Activated CD4-positive, alpha-beta T cell treated with anti-CD3 and anti-CD28 coated beads for 36 hours (primary cell): ENCODE data around the gene OTUB2. TPM values are rescaled to one million over a fixed set of nuclear protein-coding genes. Genes with fewer than 3 reads are reported as not detected.

ENCODE experiments used
- ATAC-seq: fragments of 200-7000 bp; cut with Tn5 transposase; one replicate; pipeline ENCODE4 v1.10.0; 2021; ENCODE audit warnings: mild to moderate bottlenecking, moderate library complexity
- CTCF ChIA-PET: fragments of 350-600 bp; sonication (Branson Sonifier 250); formaldehyde crosslinking; loops from one replicate; lab custom pipeline; 2021; ENCODE audit warnings: antibody characterized with exemption; lab: Charles Lee
- POLR2A ChIA-PET: fragments of 350-600 bp; sonication (Branson Sonifier 250); formaldehyde crosslinking; loops from one replicate; lab custom pipeline; 2021; ENCODE audit warnings: antibody characterized with exemption, inconsistent platforms; lab: Charles Lee
- DNase-seq: peaks from one replicate; pipeline ENCODE4 v3.0.0-alpha.2; 2020
- H3K27ac Mint-ChIP-seq: one replicate; pipeline ENCODE4 v1.8.0; 2021; ENCODE audit warnings: mixed read lengths
- H3K27me3 Mint-ChIP-seq: one replicate; pipeline ENCODE4 v1.8.0; 2021; ENCODE audit warnings: mixed read lengths
- H3K36me3 Mint-ChIP-seq: one replicate; pipeline ENCODE4 v1.8.0; 2021; ENCODE audit warnings: low read depth, mixed read lengths
- H3K4me1 Mint-ChIP-seq: one replicate; pipeline ENCODE4 v1.8.0; 2021; ENCODE audit warnings: mixed read lengths
- H3K4me3 Mint-ChIP-seq: one replicate; pipeline ENCODE4 v1.8.0; 2021; ENCODE audit warnings: mild to moderate bottlenecking, moderate library complexity, mixed read lengths
- H3K9me3 Mint-ChIP-seq: one replicate; pipeline ENCODE4 v1.8.0; 2021; ENCODE audit warnings: low read depth, mixed read lengths
- intact Hi-C, 2 experiments: fragments of 100-400 bp; cut with DNase I in 1 of 2; cut with micrococcal nuclease in 1 of 2; formaldehyde crosslinking; loops; one replicate each; pipeline versions ENCODE4 v1.14.2 to v1.15.1; 2022 to 2024; cut with DNase I, micrococcal nuclease
- total RNA-seq, 2 experiments: library from RNA; stranded (reverse); gene quantifications; one replicate each; pipeline ENCODE4 v1.2.3, GENCODE V29; 2021

Gene OTUB2
- total RNA-seq, 2 experiments from 2014 or later: 0.75 to 0.93 TPM

DNA sequence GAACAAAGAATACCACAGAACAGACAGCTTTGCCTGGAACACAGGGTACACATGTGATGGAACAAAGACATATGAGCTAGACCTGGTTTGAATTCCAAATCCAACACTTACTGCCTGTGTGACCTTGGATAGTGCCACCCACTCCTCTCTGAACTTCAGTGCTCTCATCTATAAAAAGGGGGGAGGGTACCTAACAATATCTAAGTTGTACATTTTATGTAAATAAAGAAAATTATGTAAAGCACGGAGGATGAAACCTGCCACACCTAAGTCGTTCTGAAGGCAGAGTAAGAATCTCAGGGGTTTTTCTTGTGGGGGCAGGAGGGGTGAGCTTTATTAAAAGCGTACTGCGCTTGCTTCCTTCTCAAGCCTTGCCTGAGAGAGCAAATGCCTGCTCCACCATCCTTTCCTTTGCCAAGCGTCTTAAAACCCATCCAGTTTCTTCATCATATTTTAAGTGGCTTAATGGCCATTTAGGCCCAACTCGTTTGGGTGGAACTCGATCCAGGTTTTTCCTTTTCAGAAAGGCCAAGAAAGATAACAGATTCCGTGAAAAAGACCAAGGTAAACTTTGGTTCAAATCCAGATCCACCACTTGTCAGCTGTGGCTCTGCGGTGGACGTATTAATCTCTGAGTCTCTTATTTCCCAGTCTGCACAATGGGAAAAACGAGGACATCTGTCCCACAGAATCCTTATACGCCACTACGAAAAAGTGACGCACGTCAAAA lies 53.9 kb downstream of the OTUB2 start:
- no peaks in the 10 kb centered on the region for H3K27me3 Mint-ChIP-seq
- H3K4me1 Mint-ChIP-seq: peaks cover 54% of the 10 kb centered on the region
- H3K4me3 Mint-ChIP-seq: peak overlapping the region; percentile 99
- H3K9me3 Mint-ChIP-seq: peaks cover 5% of the 10 kb centered on the region
- DNase-seq (peak; percentile 23), ATAC-seq (no peak)
- intact Hi-C loops: loop anchor here (2.0 to 10.0 kb wide), 6 partner anchors 95 to 1452 kb away; partner anchors contain the start of genes PPP4R4 (in 2 of the 2), BTBD7 (in 1 of the 2) and DICER1 (in 1 of the 2)
- peaks cover 55% of the 10 kb centered on the region for H3K36me3 Mint-ChIP-seq
- CTCF ChIA-PET: interaction anchor here (0.7 to 4.6 kb wide), 5 partner anchors 11 to 57 kb away, joined by 3 to 24 read pairs (median 10); no protein-coding TSS in a partner anchor
- POLR2A ChIA-PET: interaction anchor here (1.3 kb wide), 1 partner anchor 141 kb away, joined by 3 read pairs; no protein-coding TSS in a partner anchor
- peak overlapping the region; percentile 100 for H3K27ac Mint-ChIP-seq

DNA sequence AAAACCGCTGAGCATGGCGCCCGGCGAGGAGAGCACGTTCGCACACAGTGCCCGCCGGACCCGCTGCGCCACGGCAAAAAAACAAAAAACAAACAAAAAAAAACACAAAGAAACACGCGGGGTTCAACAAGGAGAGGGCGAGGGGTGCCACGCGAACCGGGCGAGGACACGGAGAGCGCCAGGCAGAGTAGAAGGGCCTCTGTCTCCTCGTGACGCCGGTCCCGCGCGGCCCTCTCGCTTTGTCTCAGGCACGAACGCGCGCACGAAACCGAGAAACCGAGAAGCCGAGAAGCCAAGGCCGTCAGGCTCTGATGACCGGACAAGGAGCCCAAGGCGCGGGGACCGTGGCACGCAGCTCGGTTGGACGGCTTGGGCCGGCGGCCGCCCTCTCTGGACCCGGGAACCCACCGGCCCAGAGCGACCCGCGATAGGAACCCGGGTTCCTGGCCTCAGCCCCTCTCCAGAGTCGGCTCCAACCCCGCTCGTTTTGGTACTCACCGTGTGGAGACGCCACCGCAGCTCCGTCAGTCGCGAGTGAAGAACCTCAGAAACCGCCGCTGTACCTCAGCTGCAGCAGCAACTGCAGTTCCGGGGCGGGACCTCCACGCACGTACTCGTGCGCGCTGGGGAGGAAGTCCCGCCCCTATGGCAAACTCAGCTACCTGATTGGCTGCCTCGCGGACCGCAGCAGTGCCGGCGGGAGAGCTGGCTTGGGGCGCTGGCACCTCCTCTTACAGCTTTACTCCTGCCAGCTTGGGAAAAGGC lies 54.7 kb downstream of the OTUB2 start, which contains the start of the genes DDX24 and IFI27L1:
TSS of gene DDX24 (minus strand) at position 582 of the 765 bp plus-strand sequence. CDS start 1,460 bp downstream, outside the sequence.
TSS of gene IFI27L1 (plus strand) at position 690 of the 765 bp plus-strand sequence. CDS start 15,628 bp downstream, outside the sequence.
- peak within 1 kb of the TSS; percentile 99 for H3K4me3 Mint-ChIP-seq
- no peaks in the 10 kb centered on the region for H3K27me3 Mint-ChIP-seq
- H3K9me3 Mint-ChIP-seq: no peaks in the 10 kb centered on the region

DNA sequence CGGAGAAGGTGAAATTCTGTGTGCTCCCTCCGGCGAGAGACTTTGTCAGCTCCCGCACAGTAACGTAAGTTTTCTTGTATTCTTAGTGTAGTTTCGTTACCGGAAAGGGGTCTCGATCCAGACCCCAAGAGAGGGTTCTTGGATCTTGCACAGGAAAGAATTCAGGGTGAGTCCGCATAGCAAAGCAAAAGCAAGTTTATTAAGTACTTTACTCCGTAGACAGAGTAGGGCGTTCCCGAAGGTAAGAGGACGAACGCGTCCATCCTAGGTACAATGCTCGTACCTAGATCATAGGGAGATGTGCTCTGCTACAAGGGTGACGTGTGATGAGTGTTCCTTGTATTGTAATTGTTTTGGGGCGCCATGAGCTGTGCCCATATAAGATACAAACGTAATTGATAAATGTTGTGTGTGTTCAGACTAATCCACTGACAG lies 55.3 kb downstream of the OTUB2 start:
- peak overlapping the region; percentile 99 for H3K4me3 Mint-ChIP-seq
- POLR2A ChIA-PET: interaction anchor here (0.6 to 1.6 kb wide), 7 partner anchors 28 to 1456 kb away, joined by 3 to 6 read pairs (median 3); partner anchors contain the start of gene IFI27L2
- ATAC-seq: peak; percentile 49
- peak overlapping the region; percentile 92 for H3K27ac Mint-ChIP-seq
- H3K27me3 Mint-ChIP-seq: no peaks in the 10 kb centered on the region
- CTCF ChIA-PET: interaction anchor here (0.6 to 4.6 kb wide), 12 partner anchors 9 to 142 kb away, joined by 3 to 24 read pairs (median 4); partner anchors contain the start of gene OTUB2
- intact Hi-C loops: loop anchor here (1.0 to 5.0 kb wide), 9 partner anchors 48 to 1451 kb away; partner anchors contain the start of genes IFI27L2 (in 2 of the 2), OTUB2 (in 2 of the 2), PPP4R4 (in 2 of the 2) and BTBD7 (in 1 of the 2)
- no peaks in the 10 kb centered on the region for H3K9me3 Mint-ChIP-seq
- DNase-seq: peak; percentile 24
- H3K4me1 Mint-ChIP-seq: peaks cover 43% of the 10 kb centered on the region
- H3K36me3 Mint-ChIP-seq: peaks cover 42% of the 10 kb centered on the region

More for the DNA sequence above, 54.7 kb downstream of the OTUB2 start, which contains the start of the genes DDX24 and IFI27L1:
- ATAC-seq: peak; percentile 97
- intact Hi-C loops: loop anchor here (1.0 to 5.0 kb wide), 9 partner anchors 48 to 1451 kb away; partner anchors contain the start of genes IFI27L2 (in 2 of the 2), OTUB2 (in 2 of the 2), PPP4R4 (in 2 of the 2) and BTBD7 (in 1 of the 2)
- peak; percentile 98 for DNase-seq
- POLR2A ChIA-PET: interaction anchor here (0.6 to 1.6 kb wide), 9 partner anchors 11 to 1456 kb away, joined by 3 to 6 read pairs (median 3); partner anchors contain the start of gene IFI27L2
- CTCF ChIA-PET: interaction anchor here (0.6 to 4.6 kb wide), 11 partner anchors 9 to 142 kb away, joined by 3 to 24 read pairs (median 5); no protein-coding TSS in a partner anchor
- Mint-ChIP-seq H3K36me3 (peaks cover 48% of the 10 kb centered on the region), H3K27ac (peak within 1 kb of the TSS; percentile 100), H3K4me1 (peaks cover 47% of the 10 kb centered on the region)

- Mint-ChIP-seq H3K27ac (no peak overlapping the region), H3K9me3 (no peaks in the 10 kb centered on the region), H3K4me3 (no peak overlapping the region), H3K27me3 (no peaks in the 10 kb centered on the region), H3K36me3 (peaks cover 5% of the 10 kb centered on the region), H3K4me1 (peaks cover 4% of the 10 kb centered on the region)
- ChIA-PET POLR2A (no interaction called here), CTCF (no interaction called here)
- ATAC-seq: no peak
- DNase-seq: no peak
- intact Hi-C loops: no loop called here
Measured at GRCh38 chr14:94087891-94088290, 61.8 kb downstream of the OTUB2 start.

DNA sequence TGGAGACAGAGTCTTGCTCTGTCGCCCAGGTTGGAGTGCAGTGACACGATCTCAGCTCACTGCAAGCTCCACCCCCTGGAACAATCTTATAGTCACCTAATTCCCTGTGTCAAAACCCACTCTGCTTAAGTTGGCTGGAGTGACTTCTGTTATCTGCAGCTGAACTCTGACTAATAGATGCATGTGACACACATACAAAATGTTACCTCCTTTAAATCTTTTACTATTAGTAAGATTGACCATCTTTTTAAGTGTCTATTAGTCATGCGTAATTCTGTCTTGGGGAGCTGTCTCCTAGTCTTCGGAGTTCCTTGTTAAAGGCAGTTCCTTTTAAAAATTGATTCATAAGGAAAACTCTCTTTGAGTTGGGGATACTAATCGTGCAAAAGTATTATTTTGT lies 62.4 kb downstream of the OTUB2 start:
- DNase-seq: no peak
- Mint-ChIP-seq H3K27ac (no peak overlapping the region), H3K4me1 (no peaks in the 10 kb centered on the region), H3K27me3 (no peaks in the 10 kb centered on the region), H3K9me3 (no peaks in the 10 kb centered on the region), H3K36me3 (no peaks in the 10 kb centered on the region), H3K4me3 (no peak overlapping the region)
- ATAC-seq: no peak
- CTCF ChIA-PET: no interaction called here
- POLR2A ChIA-PET: no interaction called here
- intact Hi-C loops: no loop called here

- ATAC-seq (no peak), DNase-seq (no peak)
- no peaks in the 10 kb centered on the region for H3K27me3 Mint-ChIP-seq
- intact Hi-C loops: no loop called here
- no peak overlapping the region for H3K4me3 Mint-ChIP-seq
- H3K27ac Mint-ChIP-seq: no peak overlapping the region
- no peaks in the 10 kb centered on the region for H3K4me1 Mint-ChIP-seq
- POLR2A ChIA-PET: no interaction called here
- H3K9me3 Mint-ChIP-seq: no peaks in the 10 kb centered on the region
- H3K36me3 Mint-ChIP-seq: no peaks in the 10 kb centered on the region
- CTCF ChIA-PET: interaction anchor here (1.0 kb wide), 1 partner anchor 8 kb away, joined by 4 read pairs; the partner anchor contains the start of genes DDX24 and IFI27L1
Measured at GRCh38 chr14:94089479-94089878, 63.3 kb downstream of the OTUB2 start.

- Mint-ChIP-seq H3K27me3 (no peaks in the 10 kb centered on the region), H3K9me3 (no peaks in the 10 kb centered on the region), H3K4me3 (no peak overlapping the region), H3K4me1 (no peaks in the 10 kb centered on the region), H3K27ac (no peak overlapping the region), H3K36me3 (no peaks in the 10 kb centered on the region)
- no peak for DNase-seq
- no peak for ATAC-seq
- intact Hi-C loops: no loop called here
- POLR2A ChIA-PET: no interaction called here
- CTCF ChIA-PET: no interaction called here
Measured at GRCh38 chr14:94093418-94093817, 67.3 kb downstream of the OTUB2 start.

- ChIA-PET POLR2A (no interaction called here), CTCF (no interaction called here)
- intact Hi-C loops: no loop called here
- no peak for ATAC-seq
- DNase-seq: no peak
- Mint-ChIP-seq H3K27ac (no peak overlapping the region), H3K27me3 (no peaks in the 10 kb centered on the region), H3K4me1 (no peaks in the 10 kb centered on the region), H3K4me3 (no peak overlapping the region), H3K36me3 (no peaks in the 10 kb centered on the region), H3K9me3 (no peaks in the 10 kb centered on the region)
Measured at GRCh38 chr14:94097091-94097490, 71.0 kb downstream of the OTUB2 start.

Other genes with a start within 250 kb of the OTUB2 start
- not detected for gene PRIMA1, start 237.9 kb upstream of the OTUB2 start, total RNA-seq
- not detected for gene FAM181A, start 99.0 kb upstream of the OTUB2 start, total RNA-seq
- gene ASB2, start 49.8 kb upstream of the OTUB2 start, total RNA-seq: 10 to 100 TPM; 24.8 to 25.5 TPM
- gene CCDC197, start 29.0 kb upstream of the OTUB2 start, total RNA-seq: under 1 TPM; 0.34 to 0.53 TPM
- gene DDX24, start 54.9 kb downstream of the OTUB2 start, total RNA-seq: 100 to 1,000 TPM; 259 to 390 TPM
- gene IFI27L1, start 55.0 kb downstream of the OTUB2 start, total RNA-seq: 10 to 100 TPM; 22.3 to 27.1 TPM
- gene IFI27, start 84.4 kb downstream of the OTUB2 start, total RNA-seq: 1 to 10 TPM; 3.0 to 3.1 TPM
- gene IFI27L2, start 103.3 kb downstream of the OTUB2 start, total RNA-seq: 10 to 100 TPM; 57.3 to 66.9 TPM
- gene PPP4R4, start 148.0 kb downstream of the OTUB2 start, total RNA-seq: 10 to 100 TPM; 21.4 TPM